IPS-15b (cell line): ENCODE results near the gene LRRK1.
"Not testable (repeated sequence)": the region's sequence is repeated elsewhere in the genome, so short reads cannot be mapped to it uniquely, and the experiment has no call there.

Experiments
- H3K27me3 ChIP-seq: one replicate; pipeline ENCODE4 v1.6.1; 2013; ENCODE audit warnings: low read length; ENCODE audit not compliant: control insufficient read depth, insufficient read depth
- H3K36me3 ChIP-seq: one replicate; pipeline ENCODE4 v1.6.1; 2013; ENCODE audit warnings: low read length; ENCODE audit not compliant: control insufficient read depth, insufficient read depth
- H3K4me1 ChIP-seq: one replicate; pipeline ENCODE4 v1.6.1; 2013; ENCODE audit warnings: mild to moderate bottlenecking, low read length; ENCODE audit not compliant: control insufficient read depth, insufficient read depth
- H3K4me3 ChIP-seq: one replicate; pipeline ENCODE4 v1.5.1; 2013; ENCODE audit warnings: low read depth, low read length
- H3K9ac ChIP-seq: one replicate; pipeline ENCODE4 v1.6.1; 2013; ENCODE audit warnings: low read depth, mild to moderate bottlenecking, low read length
- H3K9me3 ChIP-seq: one replicate; pipeline ENCODE4 v1.6.1; 2013; ENCODE audit warnings: mild to moderate bottlenecking, low read length; ENCODE audit not compliant: control insufficient read depth, insufficient read depth

Gene LRRK1

DNA sequence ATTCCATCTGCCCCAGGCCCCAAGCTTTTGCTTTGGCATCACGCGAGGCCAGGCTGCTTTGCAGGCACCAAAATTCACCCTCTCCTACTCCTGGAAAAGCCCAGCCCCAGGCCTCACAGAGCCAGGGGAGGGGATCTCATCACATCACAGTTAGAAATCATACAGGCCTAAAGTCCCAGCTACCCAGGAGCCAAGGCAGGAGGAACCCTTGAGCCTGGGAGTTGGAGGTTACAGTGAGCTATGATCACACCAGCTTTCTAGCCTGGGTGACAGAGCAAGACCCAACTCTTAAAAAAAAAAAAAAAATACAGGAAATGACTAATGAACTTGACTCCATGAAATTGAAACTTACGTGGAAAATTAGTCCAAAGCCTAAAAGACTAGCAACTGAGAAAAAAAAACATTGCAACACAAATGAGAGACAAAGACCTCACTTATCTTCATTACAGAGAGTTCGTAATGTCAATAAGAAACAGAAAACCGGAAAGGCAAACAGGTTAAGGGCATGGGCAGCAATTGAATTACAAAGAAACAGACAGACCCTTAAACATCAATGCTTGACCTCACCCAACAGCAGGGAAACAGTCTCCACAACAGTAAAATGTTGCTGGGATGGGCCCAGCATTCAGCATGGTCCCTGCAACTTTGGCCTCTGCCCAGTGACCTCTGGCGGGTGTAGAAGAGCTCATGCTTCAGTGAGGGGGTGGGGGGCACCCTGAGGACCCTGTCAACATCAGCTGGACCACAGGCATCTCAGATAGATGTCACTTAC is 151.5 kb downstream of the LRRK1 start:
- Histone ChIP-seq H3K4me3 (no peak overlapping the region), H3K9me3 (no peaks in the 10 kb centered on the region), H3K9ac (no peak overlapping the region), H3K27me3 (no peaks in the 10 kb centered on the region), H3K36me3 (no peaks in the 10 kb centered on the region), H3K4me1 (peaks cover 23% of the 10 kb centered on the region)

DNA sequence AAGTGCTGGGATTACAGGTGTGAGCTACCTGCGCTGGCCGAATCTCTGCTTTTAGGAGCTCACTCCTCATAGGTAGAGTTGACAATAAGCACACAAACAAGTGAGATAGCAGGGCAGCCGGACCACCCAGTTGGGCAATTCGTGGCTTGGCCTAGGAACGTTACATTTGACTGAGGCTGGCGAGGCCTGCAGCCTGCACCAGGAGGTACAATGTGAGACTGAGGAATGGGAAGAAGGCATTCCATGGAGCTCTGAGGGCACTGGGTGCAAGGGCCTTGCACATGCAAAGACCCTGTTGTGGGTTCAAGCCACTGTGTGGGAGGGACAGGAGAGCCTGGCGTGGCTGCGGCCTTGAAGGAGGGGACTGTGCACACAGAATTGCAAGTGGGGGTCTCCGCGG is 152.5 kb downstream of the LRRK1 start:
- Histone ChIP-seq H3K4me1 (peaks cover 23% of the 10 kb centered on the region), H3K9me3 (no peaks in the 10 kb centered on the region), H3K27me3 (no peaks in the 10 kb centered on the region), H3K36me3 (no peaks in the 10 kb centered on the region), H3K4me3 (no peak overlapping the region), H3K9ac (no peak overlapping the region)

DNA sequence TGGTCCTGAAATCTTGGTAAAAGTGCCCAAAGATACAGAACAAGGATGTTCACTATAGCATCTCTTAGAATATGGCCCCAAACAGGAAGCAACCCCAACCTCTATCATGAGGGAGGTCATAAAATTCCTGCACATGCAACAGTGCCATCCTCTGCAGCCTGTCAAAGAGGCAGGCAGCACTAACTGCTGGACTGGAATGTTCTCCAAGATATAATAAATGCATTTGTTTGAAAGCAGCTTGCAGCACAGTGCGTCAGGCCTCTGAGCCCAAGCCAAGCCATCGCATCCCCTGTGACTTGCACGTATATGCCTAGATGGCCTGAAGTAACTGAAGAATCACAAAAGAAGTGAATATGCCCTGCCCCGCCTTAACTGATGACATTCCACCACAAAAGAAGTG is 153.1 kb downstream of the LRRK1 start:
- H3K9ac ChIP-seq, H3K36me3 ChIP-seq, H3K4me3 ChIP-seq, H3K9me3 ChIP-seq, H3K27me3 ChIP-seq: not testable (repeated sequence)
- H3K4me1 ChIP-seq = peaks cover 24% of the 10 kb centered on the region

DNA sequence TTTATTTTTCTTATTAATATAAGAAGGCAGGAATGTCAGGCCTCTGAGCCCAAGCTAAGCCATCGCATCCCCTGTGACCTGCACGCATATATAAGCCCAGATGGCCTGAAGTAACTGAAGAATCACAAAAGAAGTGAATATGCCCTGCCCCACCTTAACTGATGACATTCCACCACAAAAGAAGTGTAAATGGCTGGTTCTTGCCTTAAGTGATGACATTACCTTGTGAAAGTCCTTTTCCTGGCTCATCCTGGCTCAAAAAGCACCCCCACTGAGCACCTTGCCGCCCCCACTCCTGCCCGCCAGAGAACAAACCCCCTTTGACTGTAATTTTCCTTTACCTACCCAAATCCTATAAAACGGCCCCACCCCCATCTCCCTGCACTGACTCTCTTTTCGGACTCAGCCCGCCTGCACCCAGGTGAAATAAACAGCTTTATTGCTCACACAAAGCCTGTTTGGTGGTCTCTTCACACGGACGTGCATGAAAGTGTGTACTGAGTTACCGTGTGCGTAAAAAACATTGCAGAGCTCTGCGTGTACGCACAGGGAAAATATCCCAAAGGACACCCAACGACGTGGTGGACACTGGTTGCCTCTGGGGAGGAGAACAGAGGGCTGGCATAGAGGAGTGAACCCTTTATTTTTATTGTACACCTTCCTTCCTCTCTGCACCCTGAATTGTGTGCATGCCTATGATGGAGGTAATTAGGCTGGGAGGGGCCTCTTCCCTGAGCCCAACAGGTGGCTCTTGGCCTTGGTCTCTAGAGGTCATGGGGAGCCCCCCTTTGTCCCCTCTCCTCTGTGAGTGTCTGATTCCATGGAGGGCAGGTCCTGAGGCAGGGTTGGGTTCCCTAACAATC is 158.9 kb downstream of the LRRK1 start:
- H3K27me3 ChIP-seq, H3K4me1 ChIP-seq, H3K9me3 ChIP-seq, H3K36me3 ChIP-seq: not testable (repeated sequence)
- Histone ChIP-seq H3K4me3 (peak overlapping the region; percentile 18), H3K9ac (peak overlapping the region; percentile 51)

DNA sequence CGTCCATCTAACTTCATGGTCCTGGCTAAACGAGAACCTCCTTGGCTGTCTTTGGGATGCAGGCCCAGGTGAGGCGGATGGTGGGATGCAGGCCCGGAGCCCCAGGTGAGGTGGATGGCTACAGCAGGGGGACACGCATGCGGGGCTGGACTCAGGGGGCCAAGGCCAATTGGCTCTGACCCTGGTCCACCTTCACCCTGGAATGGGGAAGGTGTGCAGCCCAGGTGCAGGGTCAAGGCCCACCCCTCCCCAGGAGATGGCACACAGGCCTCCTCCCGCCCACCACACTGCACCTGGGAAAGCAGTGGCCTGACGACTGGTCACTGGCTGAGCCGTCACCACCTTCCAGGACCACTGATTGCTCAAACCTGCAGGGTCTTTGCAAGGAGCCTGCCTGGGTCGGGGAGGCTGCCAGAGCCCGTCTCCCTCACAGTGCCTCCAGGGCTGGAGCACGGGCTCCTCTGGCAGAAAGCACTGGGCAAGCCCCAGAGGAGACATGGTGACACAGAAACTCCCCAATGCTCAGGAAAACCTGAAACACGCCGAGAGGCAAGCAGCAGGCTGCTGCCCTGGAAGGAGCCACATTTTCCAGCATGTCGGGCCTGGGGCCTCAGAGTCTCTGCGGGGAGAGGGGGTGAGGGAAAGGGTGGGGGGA is 159.6 kb downstream of the LRRK1 start:
- peaks cover 8% of the 10 kb centered on the region for H3K4me1 ChIP-seq
- H3K9me3 ChIP-seq = no peaks in the 10 kb centered on the region
- H3K36me3 ChIP-seq = no peaks in the 10 kb centered on the region
- peak overlapping the region; percentile 51 for H3K9ac ChIP-seq
- peak overlapping the region; percentile 18 for H3K4me3 ChIP-seq
- H3K27me3 ChIP-seq = no peaks in the 10 kb centered on the region

DNA sequence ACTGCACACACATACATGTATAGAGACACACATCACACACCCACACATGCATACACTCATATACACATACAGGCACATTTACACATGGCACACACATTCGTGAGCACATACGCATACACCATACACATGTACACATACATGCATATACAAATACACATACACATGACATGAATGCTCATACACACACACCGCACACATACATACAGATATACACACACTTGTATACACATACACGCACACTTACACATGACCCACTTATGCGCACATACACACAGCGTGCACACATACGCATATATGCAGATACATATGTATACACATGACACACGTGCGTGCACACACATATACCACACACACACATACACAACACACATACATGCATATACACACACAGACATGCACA is 162.7 kb downstream of the LRRK1 start:
- no peaks in the 10 kb centered on the region for H3K36me3 ChIP-seq
- no peaks in the 10 kb centered on the region for H3K9me3 ChIP-seq
- H3K27me3 ChIP-seq = no peaks in the 10 kb centered on the region
- no peak overlapping the region for H3K4me3 ChIP-seq
- H3K9ac ChIP-seq = no peak overlapping the region
- H3K4me1 ChIP-seq = peaks cover 8% of the 10 kb centered on the region

DNA sequence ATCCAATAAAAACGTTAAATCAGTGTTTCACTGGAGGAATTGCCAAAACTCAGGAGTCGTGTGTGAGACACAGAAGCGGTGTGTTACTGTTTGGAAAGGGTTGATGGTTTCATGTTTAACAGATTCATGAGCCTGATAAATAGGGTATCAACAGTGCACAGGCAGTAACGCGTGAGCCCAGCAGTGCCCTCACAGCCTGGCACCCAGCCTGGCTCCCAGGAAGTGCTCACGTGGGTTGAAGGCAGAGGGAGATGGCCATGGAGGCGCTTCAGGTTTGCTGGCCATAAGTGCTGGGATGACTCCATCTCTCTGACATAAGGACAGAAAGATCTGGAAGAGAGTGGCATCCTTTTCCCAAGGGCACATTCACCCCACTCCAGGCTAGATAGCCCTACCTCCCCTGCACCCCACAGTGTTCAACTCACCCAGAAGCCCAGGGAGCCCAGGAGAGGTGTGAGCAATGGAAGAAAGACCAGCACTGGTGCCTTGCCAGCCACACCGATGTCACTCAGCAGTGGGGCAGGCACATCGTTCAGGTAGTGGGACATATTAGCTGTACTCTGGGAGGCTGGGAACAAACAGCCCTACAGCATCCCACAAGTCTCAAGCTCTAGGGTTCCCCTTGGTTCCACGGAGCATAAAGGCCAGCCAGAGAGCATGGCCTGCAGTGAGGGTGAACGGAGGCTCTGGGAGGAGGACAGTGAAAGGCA is 164.3 kb downstream of the LRRK1 start:
- H3K4me3 ChIP-seq = no peak overlapping the region

DNA sequence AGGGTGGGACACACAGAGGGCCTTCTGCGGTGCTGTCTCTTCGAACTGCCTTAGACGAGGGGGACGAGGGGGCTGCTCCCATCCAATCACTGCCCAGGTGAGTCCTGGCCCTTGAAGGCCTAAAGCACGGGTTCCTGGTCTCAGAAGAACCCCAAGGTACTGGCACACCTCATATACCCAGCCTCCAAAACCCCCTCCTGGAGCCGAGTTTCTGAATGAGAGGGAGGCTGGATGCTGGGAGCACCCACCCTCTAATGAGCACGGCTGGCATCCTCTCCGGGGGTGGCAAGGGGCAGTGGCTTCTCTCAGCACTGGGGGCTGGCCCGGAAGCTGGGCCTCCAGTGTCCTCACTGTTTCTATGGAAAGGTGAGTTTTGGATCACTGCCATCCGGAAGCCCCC is 165.6 kb downstream of the LRRK1 start:
- Histone ChIP-seq H3K36me3 (no peaks in the 10 kb centered on the region), H3K27me3 (no peaks in the 10 kb centered on the region), H3K9me3 (no peaks in the 10 kb centered on the region), H3K4me1 (peaks cover 2% of the 10 kb centered on the region), H3K4me3 (no peak overlapping the region), H3K9ac (no peak overlapping the region)

More for the DNA sequence above, 164.3 kb downstream of the LRRK1 start:
- peaks cover 2% of the 10 kb centered on the region for H3K4me1 ChIP-seq
- H3K36me3 ChIP-seq = no peaks in the 10 kb centered on the region
- no peaks in the 10 kb centered on the region for H3K27me3 ChIP-seq
- H3K9ac ChIP-seq = no peak overlapping the region
- H3K9me3 ChIP-seq = no peaks in the 10 kb centered on the region

DNA sequence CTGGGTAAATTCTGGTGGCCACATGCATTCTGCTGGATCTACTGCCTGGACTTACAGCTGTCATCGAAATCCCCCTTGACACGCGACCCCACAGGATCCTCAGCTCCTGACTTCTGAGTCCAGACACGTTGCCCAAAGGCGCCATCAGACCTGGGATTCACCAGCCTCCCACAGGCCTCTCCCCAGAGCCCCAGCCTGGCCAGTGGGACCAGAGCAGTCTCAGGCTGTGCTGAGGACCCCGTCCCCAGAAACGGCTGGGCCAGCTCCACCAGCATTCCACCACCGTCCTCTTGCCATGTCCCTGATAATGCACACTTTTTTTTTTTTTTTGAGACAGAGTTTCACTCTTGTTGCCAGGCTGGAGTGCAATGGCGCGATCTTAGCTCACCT is 166.1 kb downstream of the LRRK1 start:
- Histone ChIP-seq H3K4me3 (no peak overlapping the region), H3K4me1 (peaks cover 2% of the 10 kb centered on the region), H3K9ac (no peak overlapping the region), H3K27me3 (no peaks in the 10 kb centered on the region), H3K9me3 (no peaks in the 10 kb centered on the region), H3K36me3 (no peaks in the 10 kb centered on the region)

DNA sequence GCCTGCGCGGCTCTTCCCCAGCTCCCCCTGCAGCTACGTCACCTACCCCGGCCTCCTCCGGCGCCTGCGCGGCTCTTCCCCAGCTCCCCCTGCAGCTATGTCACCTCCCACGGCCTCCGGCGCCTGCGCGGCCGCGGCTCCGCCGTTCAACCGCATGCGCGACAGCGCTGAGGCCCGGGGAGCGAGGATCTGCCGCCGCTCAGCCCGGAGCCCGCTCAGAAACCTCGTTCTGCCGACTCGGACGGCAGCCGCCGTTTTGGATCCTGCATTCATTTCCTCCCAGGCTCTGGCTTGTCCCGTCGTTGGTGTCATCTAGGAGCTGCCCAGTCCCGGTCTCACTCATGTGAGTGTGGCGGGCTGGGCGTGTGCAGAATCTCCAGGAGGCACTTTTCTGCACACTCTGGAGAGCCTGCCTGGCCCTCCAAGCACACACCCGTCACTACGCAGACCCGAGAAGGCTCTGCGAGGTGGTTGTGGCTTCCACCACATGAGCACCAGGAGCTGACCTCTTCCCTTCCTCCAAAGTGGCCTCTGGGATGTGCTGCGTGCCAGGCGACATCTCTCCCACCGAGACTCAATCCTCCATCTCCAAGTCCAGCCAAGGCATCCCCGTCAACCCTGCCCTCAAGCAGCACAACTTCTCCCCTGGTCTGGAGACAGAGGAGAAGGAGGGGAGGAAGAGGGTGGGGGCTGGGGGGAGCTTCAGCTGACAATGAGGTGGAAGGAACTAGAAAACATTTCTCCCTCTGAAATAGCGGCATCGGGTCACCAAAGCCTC is 167.4 kb downstream of the LRRK1 start:
- Histone ChIP-seq H3K4me3 (no peak overlapping the region), H3K4me1 (peaks cover 2% of the 10 kb centered on the region), H3K36me3 (no peaks in the 10 kb centered on the region), H3K9ac (no peak overlapping the region), H3K27me3 (no peaks in the 10 kb centered on the region), H3K9me3 (no peaks in the 10 kb centered on the region)
